ENCODE results near the gene MRPL49. TPM values are rescaled to one million over a fixed set of nuclear protein-coding genes. Genes with fewer than 3 reads are reported as not detected.
A peak's percentile ranks its signal among the peaks of the same experiment; 100 is the strongest.

MRPL49 gene
- total and polyA plus RNA-seq, 9 of the 15 experiments (the other 6 are each of a cell fraction or from before 2014, with no cell fraction given) = 74.3 to 132 (median 91.2) TPM

GRCh38 chr11:65169164-65169641, 47.1 kb downstream of the MRPL49 start (continued):
- TF ChIP-seq JUN (IDR thresholded peaks at IDR 0.05; ENCODE audit: borderline replicate concordance, low read depth, low read length) (no peak), JUN (CRISPR knock-in tag; IDR thresholded peaks at IDR 0.05; ENCODE audit: borderline replicate concordance) (no peak), BCOR (IDR thresholded peaks at IDR 0.05) (peak; percentile 63; the same call in 1 of the 2 replicates), ZBTB26 (CRISPR knock-in tag; IDR thresholded peaks at IDR 0.05) (no peak), PML (IDR thresholded peaks at IDR 0.05; ENCODE audit: low read length) (peak; percentile 43; the same call in 1 of the 2 replicates), ADNP (tag; IDR thresholded peaks at IDR 0.05) (no peak), CREB3 (tag; conservative IDR thresholded peaks at IDR 0.05; ENCODE audit: low read depth) (0 out of 2 replicates have a peak, but pooled peaks have one; percentile 38), ZNF318 (IDR thresholded peaks at IDR 0.05; ENCODE audit: borderline replicate concordance in 1 of 2, low read depth in 1 of 2) (no peak), CBFA2T2 (conservative IDR thresholded peaks at IDR 0.05) (peak; percentile 89), ZNF644 (tag; IDR thresholded peaks at IDR 0.05; ENCODE audit: low read depth) (peak; percentile 23; the same call in 1 of the 2 replicates), TAL1 (IDR thresholded peaks at IDR 0.05) (peak; percentile 75), GTF2A2 (tag; IDR thresholded peaks at IDR 0.05) (no peak), ZNF408 (CRISPR knock-in tag; IDR thresholded peaks at IDR 0.05; ENCODE audit: low read depth) (no peak), KDM5B (IDR thresholded peaks at IDR 0.05; ENCODE audit: insufficient replicate concordance, low read depth, low read length) (no peak), TARDBP (IDR thresholded peaks at IDR 0.05) (no peak), TAF9B (IDR thresholded peaks at IDR 0.05; ENCODE audit: partially characterized antibody) (peak; percentile 89), NFRKB (IDR thresholded peaks at IDR 0.05; ENCODE audit: low read depth) (no peak), ESRRA (IDR thresholded peaks at IDR 0.05; ENCODE audit: borderline replicate concordance, low read depth) (no peak), CTBP1 (IDR thresholded peaks at IDR 0.05; ENCODE audit: borderline replicate concordance) (peak; percentile 41; the same call in 1 of the 2 replicates), ZZZ3 (IDR thresholded peaks at IDR 0.05) (no peak)
